ENCODE results near the gene AP4E1.

AP4E1 gene

DNA sequence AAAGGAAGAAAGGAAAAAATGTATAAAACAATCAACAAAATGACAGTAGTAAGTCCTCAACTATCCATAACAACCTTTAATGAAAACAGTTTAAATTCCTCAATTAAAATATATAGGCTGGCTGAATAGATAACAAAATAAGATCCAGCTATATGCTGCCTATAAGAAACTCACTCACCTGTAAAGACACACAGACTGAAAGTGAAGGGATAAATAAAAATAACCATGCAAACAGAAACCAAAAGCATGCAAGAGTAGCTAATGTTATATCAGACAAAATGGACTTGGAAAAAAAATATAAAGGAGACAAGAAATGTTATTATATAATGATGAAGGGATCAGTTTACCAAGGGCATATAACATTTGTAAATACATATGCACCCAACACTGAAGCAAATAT, 51.2 kb downstream of the AP4E1 start:
- no peak overlapping the region for H3K4me3 ChIP-seq (replicated peaks; ENCODE audit: low read depth, low read length)
- H3K27me3 ChIP-seq (replicated peaks; ENCODE audit: control insufficient read depth, insufficient read depth, low read length), result no peaks in the 10 kb centered on the region
- DNase-seq (ENCODE audit: extremely low read depth, insufficient read length), result no peak
- TF ChIP-seq, protein P1, sequence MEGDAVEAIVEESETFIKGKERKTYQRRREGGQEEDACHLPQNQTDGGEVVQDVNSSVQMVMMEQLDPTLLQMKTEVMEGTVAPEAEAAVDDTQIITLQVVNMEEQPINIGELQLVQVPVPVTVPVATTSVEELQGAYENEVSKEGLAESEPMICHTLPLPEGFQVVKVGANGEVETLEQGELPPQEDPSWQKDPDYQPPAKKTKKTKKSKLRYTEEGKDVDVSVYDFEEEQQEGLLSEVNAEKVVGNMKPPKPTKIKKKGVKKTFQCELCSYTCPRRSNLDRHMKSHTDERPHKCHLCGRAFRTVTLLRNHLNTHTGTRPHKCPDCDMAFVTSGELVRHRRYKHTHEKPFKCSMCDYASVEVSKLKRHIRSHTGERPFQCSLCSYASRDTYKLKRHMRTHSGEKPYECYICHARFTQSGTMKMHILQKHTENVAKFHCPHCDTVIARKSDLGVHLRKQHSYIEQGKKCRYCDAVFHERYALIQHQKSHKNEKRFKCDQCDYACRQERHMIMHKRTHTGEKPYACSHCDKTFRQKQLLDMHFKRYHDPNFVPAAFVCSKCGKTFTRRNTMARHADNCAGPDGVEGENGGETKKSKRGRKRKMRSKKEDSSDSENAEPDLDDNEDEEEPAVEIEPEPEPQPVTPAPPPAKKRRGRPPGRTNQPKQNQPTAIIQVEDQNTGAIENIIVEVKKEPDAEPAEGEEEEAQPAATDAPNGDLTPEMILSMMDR (IDR thresholded peaks at IDR 0.05; ENCODE audit: insufficient read depth, low read length, poor library complexity, severe bottlenecking), result no peak
- H3K36me3 ChIP-seq (ENCODE audit: control insufficient read depth, insufficient read depth, low read length), result peaks cover 12% of the 10 kb centered on the region

DNA sequence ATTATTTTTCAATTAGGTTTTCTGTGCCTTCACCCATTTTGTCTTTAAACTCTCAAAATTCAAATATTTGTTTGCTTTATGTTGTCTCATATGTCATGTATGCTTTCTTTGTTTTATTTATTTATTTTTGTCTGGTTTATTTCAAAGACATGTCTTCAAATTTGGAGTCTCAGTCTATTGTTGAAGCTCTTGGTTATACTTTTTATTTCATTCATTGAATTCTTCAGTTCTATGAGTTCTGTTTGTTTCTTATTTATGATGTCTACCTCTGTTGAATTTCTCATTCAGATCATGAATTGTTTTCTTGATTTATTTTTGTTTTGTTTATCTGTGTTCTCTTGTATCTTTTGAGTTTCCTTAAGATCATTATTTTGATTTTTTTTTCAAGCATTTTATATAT, 55.6 kb downstream of the AP4E1 start:
- Histone ChIP-seq H3K27me3 (replicated peaks; ENCODE audit: control insufficient read depth, insufficient read depth, low read length) (no peaks in the 10 kb centered on the region), H3K4me3 (replicated peaks; ENCODE audit: low read depth, low read length) (no peak overlapping the region), H3K36me3 (ENCODE audit: control insufficient read depth, insufficient read depth, low read length) (no peaks in the 10 kb centered on the region)
- DNase-seq (ENCODE audit: extremely low read depth, insufficient read length), result no peak
- TF ChIP-seq, protein P1 (IDR thresholded peaks at IDR 0.05; ENCODE audit: insufficient read depth, low read length, poor library complexity, severe bottlenecking), result no peak

DNA sequence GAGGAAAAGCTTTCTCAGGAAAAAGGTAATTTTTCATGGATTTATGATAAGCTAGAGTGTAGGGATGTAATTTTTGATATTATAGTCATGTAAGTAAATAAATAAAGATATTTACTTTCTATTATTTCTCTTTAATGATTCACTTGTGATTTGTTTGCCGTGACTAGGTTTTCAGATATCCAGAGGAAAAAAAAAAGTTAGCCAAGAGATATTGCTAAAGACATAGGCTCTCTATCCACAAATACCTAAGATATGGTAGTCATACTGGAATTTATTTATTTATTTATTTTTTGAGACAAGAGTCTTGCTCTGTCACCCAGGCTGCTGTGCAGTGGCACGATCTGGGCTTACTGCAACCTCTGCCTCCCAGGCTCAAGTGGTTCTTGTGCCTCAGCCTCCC, 59.9 kb downstream of the AP4E1 start:
- TF ChIP-seq, protein P1 (IDR thresholded peaks at IDR 0.05; ENCODE audit: insufficient read depth, low read length, poor library complexity, severe bottlenecking), result no peak
- H3K4me3 ChIP-seq (replicated peaks; ENCODE audit: low read depth, low read length), result no peak overlapping the region
- H3K36me3 ChIP-seq (ENCODE audit: control insufficient read depth, insufficient read depth, low read length), result peaks cover 5% of the 10 kb centered on the region
- DNase-seq (ENCODE audit: extremely low read depth, insufficient read length), result no peak
- H3K27me3 ChIP-seq (replicated peaks; ENCODE audit: control insufficient read depth, insufficient read depth, low read length), result no peaks in the 10 kb centered on the region

DNA sequence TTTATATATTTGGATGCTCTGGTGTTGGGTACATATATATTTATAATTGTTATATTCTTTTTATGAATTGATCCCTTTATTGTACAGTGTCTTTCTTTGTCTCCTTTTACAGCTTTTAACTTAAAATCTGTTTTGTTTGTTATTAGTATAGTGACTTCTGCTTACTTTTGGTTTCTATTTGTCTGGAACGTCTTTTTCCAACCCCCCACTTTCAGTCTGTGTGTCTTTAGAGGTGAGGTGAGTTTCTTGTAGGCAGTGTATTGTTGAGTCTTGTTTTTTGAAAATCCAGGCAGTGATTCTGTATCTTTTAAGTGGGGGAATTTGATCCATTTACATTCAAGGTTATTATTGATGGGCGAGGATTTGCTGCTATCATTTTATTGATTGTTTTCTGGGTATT, 62.0 kb downstream of the AP4E1 start:
- DNase-seq (ENCODE audit: extremely low read depth, insufficient read length), result no peak
- TF ChIP-seq, protein P1 (IDR thresholded peaks at IDR 0.05; ENCODE audit: insufficient read depth, low read length, poor library complexity, severe bottlenecking), result no peak
- Histone ChIP-seq H3K4me3 (replicated peaks; ENCODE audit: low read depth, low read length) (no peak overlapping the region), H3K27me3 (replicated peaks; ENCODE audit: control insufficient read depth, insufficient read depth, low read length) (no peaks in the 10 kb centered on the region), H3K36me3 (ENCODE audit: control insufficient read depth, insufficient read depth, low read length) (peaks cover 5% of the 10 kb centered on the region)

DNA sequence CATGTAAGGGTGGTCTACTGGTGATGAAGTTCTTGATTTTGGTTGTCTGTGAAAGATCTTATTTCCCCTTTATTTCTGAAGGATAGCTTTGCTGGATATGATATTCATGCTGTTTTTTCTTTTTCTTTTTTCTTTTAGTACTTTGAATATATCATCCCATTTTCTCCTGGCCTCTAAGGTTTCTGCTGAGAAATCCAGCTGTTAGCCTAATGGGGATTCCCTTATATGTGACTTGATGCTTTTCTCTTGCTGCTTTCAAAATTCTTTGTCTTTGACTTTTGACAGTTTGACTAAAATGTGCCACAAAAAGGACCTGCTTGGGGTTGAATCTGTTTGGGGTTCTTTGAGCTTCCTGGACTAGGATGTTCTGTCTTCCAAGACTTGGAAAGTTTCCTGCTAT, 62.6 kb downstream of the AP4E1 start:
- no peak for DNase-seq (ENCODE audit: extremely low read depth, insufficient read length)
- Histone ChIP-seq H3K27me3 (replicated peaks; ENCODE audit: control insufficient read depth, insufficient read depth, low read length) (no peaks in the 10 kb centered on the region), H3K36me3 (ENCODE audit: control insufficient read depth, insufficient read depth, low read length) (peaks cover 5% of the 10 kb centered on the region), H3K4me3 (replicated peaks; ENCODE audit: low read depth, low read length) (no peak overlapping the region)
- TF ChIP-seq, protein P1 (IDR thresholded peaks at IDR 0.05; ENCODE audit: insufficient read depth, low read length, poor library complexity, severe bottlenecking), result no peak

DNA sequence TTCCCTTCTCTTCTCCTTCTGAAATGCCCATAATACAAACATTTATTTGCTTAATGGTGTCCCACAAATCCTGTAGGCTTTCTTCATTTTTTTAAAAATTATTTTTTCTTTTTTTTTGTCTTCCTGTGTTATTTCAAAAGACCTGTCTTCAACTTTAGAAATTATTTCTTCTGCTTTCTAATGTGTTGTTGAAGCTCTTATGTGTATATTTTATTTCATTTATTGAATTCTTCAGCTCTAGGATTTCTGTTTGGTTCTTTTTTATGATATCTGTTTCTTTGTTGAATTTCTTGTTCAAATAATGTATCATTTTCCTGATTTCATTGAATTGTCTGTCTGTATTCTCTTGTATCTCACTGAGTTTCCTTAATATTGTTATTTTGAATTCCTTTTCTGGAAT, 63.1 kb downstream of the AP4E1 start:
- Histone ChIP-seq H3K36me3 (ENCODE audit: control insufficient read depth, insufficient read depth, low read length) (peaks cover 5% of the 10 kb centered on the region), H3K27me3 (replicated peaks; ENCODE audit: control insufficient read depth, insufficient read depth, low read length) (no peaks in the 10 kb centered on the region), H3K4me3 (replicated peaks; ENCODE audit: low read depth, low read length) (no peak overlapping the region)
- DNase-seq (ENCODE audit: extremely low read depth, insufficient read length), result no peak
- TF ChIP-seq, protein P1 (IDR thresholded peaks at IDR 0.05; ENCODE audit: insufficient read depth, low read length, poor library complexity, severe bottlenecking), result no peak

Data from GM06990 (cell line).